Measurements from ENCODE around the gene FEM1B.

The FEM1B gene

DNA sequence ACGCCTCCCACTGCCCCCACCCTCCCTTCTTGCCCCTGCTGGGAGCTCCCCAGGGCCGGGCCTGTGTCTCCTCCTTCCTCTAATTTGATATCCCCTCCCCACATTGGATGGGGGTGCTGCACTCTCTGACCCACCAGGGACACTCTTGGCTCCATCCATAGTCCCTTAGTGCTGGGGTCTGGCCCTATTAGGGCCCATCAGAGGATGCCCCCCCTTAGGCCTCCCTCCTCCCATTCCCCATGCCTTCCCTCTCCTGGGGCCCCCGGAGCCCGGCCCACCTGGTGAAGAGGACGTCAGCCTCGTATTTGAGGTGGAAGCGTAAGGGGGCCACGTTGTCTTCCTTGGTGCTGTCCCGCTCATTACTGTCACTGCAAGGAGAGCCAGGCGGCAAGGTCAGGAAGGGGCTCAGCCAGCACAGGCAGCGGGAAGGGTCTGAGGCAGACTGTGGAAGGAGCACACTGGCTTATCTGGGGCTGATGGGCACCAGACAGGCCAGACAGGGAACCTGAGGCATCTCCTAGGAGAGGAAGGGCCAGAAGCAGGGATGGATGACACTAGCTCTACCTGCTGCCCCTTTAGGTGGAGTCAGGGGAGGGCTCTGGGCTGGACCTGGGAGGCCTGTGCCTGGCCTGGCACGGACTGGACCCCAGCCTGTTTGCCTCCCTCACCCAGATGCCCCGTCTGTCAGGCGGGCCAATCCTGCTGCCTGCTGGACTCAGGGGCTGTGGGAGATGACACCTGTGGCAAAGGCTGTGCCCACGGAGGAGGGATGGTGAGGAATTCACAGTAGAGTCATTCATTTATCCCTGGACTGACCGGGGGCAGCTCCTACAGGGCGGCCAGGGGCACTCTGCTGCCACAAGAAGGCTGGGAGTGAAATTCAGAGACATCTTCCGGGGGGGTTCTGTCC is 36.2 kb downstream of the FEM1B start:
- Histone ChIP-seq H3K27me3 (ENCODE audit: control insufficient read depth, insufficient read depth, low read length) (no peaks in the 10 kb centered on the region), H3K4me1 (ENCODE audit: control insufficient read depth, insufficient read depth, low read length) (peaks cover 9% of the 10 kb centered on the region), H3K36me3 (ENCODE audit: control insufficient read depth, insufficient read depth, low read length) (no peaks in the 10 kb centered on the region), H3K4me3 (ENCODE audit: low read depth, low read length) (no peak overlapping the region), H3K9ac (ENCODE audit: low read depth, low read length) (no peak overlapping the region), H3K9me3 (ENCODE audit: control insufficient read depth, insufficient read depth, low read length) (no peaks in the 10 kb centered on the region)

- H3K27me3 ChIP-seq (ENCODE audit: control insufficient read depth, insufficient read depth, low read length) = no peaks in the 10 kb centered on the region
- no peaks in the 10 kb centered on the region for H3K9me3 ChIP-seq (ENCODE audit: control insufficient read depth, insufficient read depth, low read length)
- H3K36me3 ChIP-seq (ENCODE audit: control insufficient read depth, insufficient read depth, low read length) = no peaks in the 10 kb centered on the region
- H3K4me3 ChIP-seq (ENCODE audit: low read depth, low read length) = no peak overlapping the region
- H3K9ac ChIP-seq (ENCODE audit: low read depth, low read length) = no peak overlapping the region
- H3K4me1 ChIP-seq (ENCODE audit: control insufficient read depth, insufficient read depth, low read length) = peaks cover 9% of the 10 kb centered on the region
Measured at GRCh38 chr15:68314563-68314962, 37.0 kb downstream of the FEM1B start.

DNA sequence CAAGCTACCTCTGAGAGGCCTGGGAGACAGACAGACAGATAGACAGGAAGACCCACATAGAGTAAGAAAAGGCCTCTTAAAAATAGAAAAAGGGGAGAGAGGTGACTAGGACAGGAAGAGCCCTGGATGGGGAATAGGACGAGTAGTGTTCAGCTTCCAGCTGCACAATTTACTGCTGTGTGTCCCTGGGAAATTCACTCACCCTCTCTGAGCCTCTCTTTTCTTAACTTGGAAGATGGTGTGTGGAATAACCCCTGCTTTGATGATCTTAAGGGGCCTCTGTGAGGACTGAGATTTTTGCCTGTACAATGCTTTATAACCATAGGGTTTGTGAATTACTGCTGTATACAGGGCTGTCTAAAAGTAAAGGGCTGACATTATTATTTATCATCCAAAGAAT is 37.5 kb downstream of the FEM1B start:
- H3K36me3 ChIP-seq (ENCODE audit: control insufficient read depth, insufficient read depth, low read length) = no peaks in the 10 kb centered on the region
- H3K9me3 ChIP-seq (ENCODE audit: control insufficient read depth, insufficient read depth, low read length) = no peaks in the 10 kb centered on the region
- H3K9ac ChIP-seq (ENCODE audit: low read depth, low read length) = no peak overlapping the region
- H3K4me3 ChIP-seq (ENCODE audit: low read depth, low read length) = no peak overlapping the region
- H3K27me3 ChIP-seq (ENCODE audit: control insufficient read depth, insufficient read depth, low read length) = no peaks in the 10 kb centered on the region
- H3K4me1 ChIP-seq (ENCODE audit: control insufficient read depth, insufficient read depth, low read length) = peaks cover 9% of the 10 kb centered on the region

DNA sequence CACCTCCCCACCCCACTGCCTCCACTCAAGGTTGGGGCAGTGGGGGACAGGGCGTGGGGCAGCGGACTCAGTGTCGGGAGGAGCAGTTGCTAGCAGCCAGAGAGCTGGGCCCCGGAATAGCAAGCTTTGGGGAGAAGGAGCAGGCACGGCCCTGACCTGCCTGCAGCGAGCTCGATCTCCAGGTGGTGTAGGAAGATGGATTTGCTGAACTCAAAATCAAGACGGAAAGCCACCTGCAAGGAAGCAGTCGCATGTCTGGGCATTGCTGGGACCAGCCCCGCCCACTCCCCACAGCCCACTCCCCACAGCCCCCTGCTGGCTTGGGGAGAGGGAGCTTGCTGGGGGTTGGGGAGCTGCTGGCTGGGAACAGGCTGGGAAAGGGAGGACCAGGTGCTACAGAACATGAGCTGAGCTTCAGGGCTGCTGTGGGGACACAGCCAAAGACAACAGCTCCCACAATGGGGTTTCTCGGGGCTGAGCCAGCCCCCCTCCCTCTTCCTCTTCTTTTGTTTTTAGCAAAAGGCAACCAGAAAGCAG is 38.0 kb downstream of the FEM1B start:
- Histone ChIP-seq H3K9me3 (ENCODE audit: control insufficient read depth, insufficient read depth, low read length) (no peaks in the 10 kb centered on the region), H3K4me3 (ENCODE audit: low read depth, low read length) (peak overlapping the region; percentile 13), H3K9ac (ENCODE audit: low read depth, low read length) (no peak overlapping the region), H3K27me3 (ENCODE audit: control insufficient read depth, insufficient read depth, low read length) (no peaks in the 10 kb centered on the region), H3K36me3 (ENCODE audit: control insufficient read depth, insufficient read depth, low read length) (no peaks in the 10 kb centered on the region), H3K4me1 (ENCODE audit: control insufficient read depth, insufficient read depth, low read length) (peaks cover 5% of the 10 kb centered on the region)

- H3K9ac ChIP-seq (ENCODE audit: low read depth, low read length) = no peak overlapping the region
- peaks cover 4% of the 10 kb centered on the region for H3K4me1 ChIP-seq (ENCODE audit: control insufficient read depth, insufficient read depth, low read length)
- peak overlapping the region; percentile 13 for H3K4me3 ChIP-seq (ENCODE audit: low read depth, low read length)
- H3K27me3 ChIP-seq (ENCODE audit: control insufficient read depth, insufficient read depth, low read length) = no peaks in the 10 kb centered on the region
- H3K36me3 ChIP-seq (ENCODE audit: control insufficient read depth, insufficient read depth, low read length) = no peaks in the 10 kb centered on the region
- no peaks in the 10 kb centered on the region for H3K9me3 ChIP-seq (ENCODE audit: control insufficient read depth, insufficient read depth, low read length)
Measured at GRCh38 chr15:68316061-68316804, 38.7 kb downstream of the FEM1B start.

DNA sequence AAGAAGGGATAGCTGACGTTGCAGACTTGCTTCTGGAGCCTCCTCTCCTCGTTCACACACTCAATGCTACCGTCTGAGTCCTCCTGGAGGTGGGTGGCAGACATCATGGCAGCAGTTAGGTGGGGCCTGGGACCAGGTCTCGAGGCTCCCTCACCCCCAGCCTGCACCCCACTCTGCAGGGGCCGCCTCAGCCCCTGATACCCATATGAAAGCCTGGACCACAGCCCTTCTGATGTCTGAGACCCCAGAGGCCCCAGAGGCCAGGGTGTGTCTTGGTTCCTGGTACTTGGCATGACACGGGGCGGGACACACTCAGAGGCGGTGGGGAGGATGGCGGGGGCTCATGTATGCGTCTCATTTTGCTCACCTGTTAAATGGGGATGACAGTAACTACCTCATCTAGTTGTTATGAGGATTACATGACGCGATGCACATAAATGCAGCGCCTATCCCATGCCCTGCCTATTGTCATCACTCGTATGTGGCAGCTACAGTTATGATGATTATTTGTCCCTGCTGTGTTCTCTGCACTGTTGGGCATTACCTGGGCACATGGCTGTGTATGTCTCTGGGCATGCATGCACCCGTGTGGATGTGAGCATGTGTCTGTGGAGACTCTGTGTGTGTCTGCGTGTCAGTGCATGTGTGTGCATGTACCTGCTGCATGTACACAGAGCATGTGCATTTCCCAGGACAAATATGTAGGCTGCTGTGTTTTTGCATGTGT is 39.9 kb downstream of the FEM1B start:
- H3K36me3 ChIP-seq (ENCODE audit: control insufficient read depth, insufficient read depth, low read length) = no peaks in the 10 kb centered on the region

DNA sequence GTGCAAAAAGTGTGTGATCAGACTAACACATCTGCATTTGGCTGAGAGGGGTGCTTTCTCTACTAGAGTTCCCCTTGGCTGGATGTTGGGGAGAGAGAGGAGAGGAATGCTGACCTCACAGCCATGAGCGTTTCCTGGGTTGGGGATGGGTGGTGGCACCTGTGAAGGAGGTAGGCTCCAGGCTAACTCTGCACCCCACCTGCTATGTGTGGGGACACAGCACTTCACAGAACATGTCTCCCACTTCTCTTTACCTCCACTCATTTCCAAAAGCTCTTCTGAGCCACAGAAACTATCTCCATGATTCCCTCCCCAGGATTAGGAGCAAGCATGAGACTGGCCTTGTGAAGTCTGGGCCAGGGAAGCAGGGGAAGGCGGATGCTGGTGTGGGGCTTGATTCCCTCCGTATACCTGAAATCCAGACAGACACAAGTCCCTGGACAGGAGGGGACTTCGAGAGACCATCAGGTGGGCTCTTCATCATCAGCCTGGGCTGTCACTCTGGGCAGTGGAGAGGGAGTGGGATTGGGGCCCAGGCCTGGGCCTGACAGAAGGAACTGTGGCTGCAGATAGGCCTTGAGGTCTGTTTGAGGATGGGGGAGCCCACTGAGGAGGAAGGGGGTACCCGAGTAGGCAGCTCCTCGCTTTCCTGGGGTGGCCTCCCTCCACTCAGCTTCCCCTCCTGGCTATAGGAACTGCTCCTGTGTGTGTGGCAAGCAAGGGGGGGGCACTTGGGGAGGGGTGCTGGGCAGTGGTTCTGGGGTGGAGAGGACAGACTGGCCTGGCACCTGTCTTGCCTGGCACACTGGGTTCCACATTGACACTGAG is 40.7 kb downstream of the FEM1B start:
- Histone ChIP-seq H3K9ac (ENCODE audit: low read depth, low read length) (no peak overlapping the region), H3K4me3 (ENCODE audit: low read depth, low read length) (no peak overlapping the region), H3K4me1 (ENCODE audit: control insufficient read depth, insufficient read depth, low read length) (peaks cover 4% of the 10 kb centered on the region), H3K36me3 (ENCODE audit: control insufficient read depth, insufficient read depth, low read length) (no peaks in the 10 kb centered on the region), H3K9me3 (ENCODE audit: control insufficient read depth, insufficient read depth, low read length) (no peaks in the 10 kb centered on the region), H3K27me3 (ENCODE audit: control insufficient read depth, insufficient read depth, low read length) (no peaks in the 10 kb centered on the region)

More for the DNA sequence above, 39.9 kb downstream of the FEM1B start:
- Histone ChIP-seq H3K27me3 (ENCODE audit: control insufficient read depth, insufficient read depth, low read length) (no peaks in the 10 kb centered on the region), H3K9ac (ENCODE audit: low read depth, low read length) (no peak overlapping the region), H3K4me1 (ENCODE audit: control insufficient read depth, insufficient read depth, low read length) (peaks cover 4% of the 10 kb centered on the region), H3K4me3 (ENCODE audit: low read depth, low read length) (no peak overlapping the region), H3K9me3 (ENCODE audit: control insufficient read depth, insufficient read depth, low read length) (no peaks in the 10 kb centered on the region)

- peaks cover 4% of the 10 kb centered on the region for H3K4me1 ChIP-seq (ENCODE audit: control insufficient read depth, insufficient read depth, low read length)
- H3K36me3 ChIP-seq (ENCODE audit: control insufficient read depth, insufficient read depth, low read length) = no peaks in the 10 kb centered on the region
- no peak overlapping the region for H3K4me3 ChIP-seq (ENCODE audit: low read depth, low read length)
- no peaks in the 10 kb centered on the region for H3K27me3 ChIP-seq (ENCODE audit: control insufficient read depth, insufficient read depth, low read length)
- no peak overlapping the region for H3K9ac ChIP-seq (ENCODE audit: low read depth, low read length)
- H3K9me3 ChIP-seq (ENCODE audit: control insufficient read depth, insufficient read depth, low read length) = no peaks in the 10 kb centered on the region
Measured at GRCh38 chr15:68318931-68319909, 41.7 kb downstream of the FEM1B start.

DNA sequence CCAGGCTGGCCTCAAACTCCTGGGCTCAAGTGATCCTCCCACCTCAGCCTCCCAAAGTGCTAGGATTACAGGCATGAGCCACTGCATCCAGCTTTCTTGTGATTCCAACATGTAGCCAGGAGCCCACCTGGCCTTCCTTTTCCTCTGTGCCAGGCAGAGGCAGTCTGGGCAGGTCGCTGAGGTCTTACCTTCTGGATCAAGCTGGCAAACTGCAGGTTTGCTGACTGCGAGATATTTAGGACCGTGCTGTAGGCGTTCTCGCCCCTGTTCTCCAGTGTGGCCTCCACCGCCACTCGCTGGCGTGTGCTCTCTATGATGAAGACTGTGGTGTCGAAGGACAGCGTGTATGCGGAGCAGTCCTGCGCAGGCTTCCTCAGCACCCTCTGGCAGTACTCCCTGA is 42.5 kb downstream of the FEM1B start:
- no peak overlapping the region for H3K9ac ChIP-seq (ENCODE audit: low read depth, low read length)

GRCh38 chr15:68321229-68321628 is 43.7 kb downstream of the FEM1B start:
- H3K4me3 ChIP-seq (ENCODE audit: low read depth, low read length) = no peak overlapping the region
- H3K9me3 ChIP-seq (ENCODE audit: control insufficient read depth, insufficient read depth, low read length) = no peaks in the 10 kb centered on the region
- H3K36me3 ChIP-seq (ENCODE audit: control insufficient read depth, insufficient read depth, low read length) = no peaks in the 10 kb centered on the region
- H3K9ac ChIP-seq (ENCODE audit: low read depth, low read length) = no peak overlapping the region
- no peaks in the 10 kb centered on the region for H3K4me1 ChIP-seq (ENCODE audit: control insufficient read depth, insufficient read depth, low read length)
- H3K27me3 ChIP-seq (ENCODE audit: control insufficient read depth, insufficient read depth, low read length) = no peaks in the 10 kb centered on the region

More for the DNA sequence above, 42.5 kb downstream of the FEM1B start:
- Histone ChIP-seq H3K9me3 (ENCODE audit: control insufficient read depth, insufficient read depth, low read length) (no peaks in the 10 kb centered on the region), H3K27me3 (ENCODE audit: control insufficient read depth, insufficient read depth, low read length) (no peaks in the 10 kb centered on the region), H3K4me1 (ENCODE audit: control insufficient read depth, insufficient read depth, low read length) (peaks cover 4% of the 10 kb centered on the region), H3K36me3 (ENCODE audit: control insufficient read depth, insufficient read depth, low read length) (no peaks in the 10 kb centered on the region), H3K4me3 (ENCODE audit: low read depth, low read length) (no peak overlapping the region)

Measured in iPS-15b (cell line).